Mesenchymal stem cell (in vitro differentiated cells and primary cell): ENCODE results near the gene EDN1.

ENCODE experiments used
- DNase-seq: peaks from one replicate; pipeline ENCODE4 v3.0.0-alpha.2; 2013
- H2AFZ ChIP-seq: one replicate; pipeline ENCODE4 v1.6.1; 2013; ENCODE audit warnings: low read depth, mild to moderate bottlenecking, control low read depth, inconsistent platforms, low read length, moderate library complexity
- H2AK5ac ChIP-seq: 2 replicates; pipeline ENCODE4 v1.6.1; 2013; ENCODE audit warnings: low read length, moderate library complexity, mild to moderate bottlenecking, inconsistent platforms; ENCODE audit not compliant: severe bottlenecking
- H2BK120ac ChIP-seq: one replicate; pipeline ENCODE4 v1.6.1; 2013; ENCODE audit warnings: low read depth, mild to moderate bottlenecking, inconsistent platforms, low read length, moderate library complexity
- H2BK12ac ChIP-seq, 2 experiments: one replicate each; pipeline ENCODE4 v1.6.1; 2013; ENCODE audit warnings: inconsistent platforms in 2 of 2, low read length in 2 of 2, mild to moderate bottlenecking in 2 of 2, moderate library complexity in 2 of 2, control low read depth in 1 of 2
- H2BK15ac ChIP-seq: one replicate; pipeline ENCODE4 v1.6.1; 2013; ENCODE audit warnings: mild to moderate bottlenecking, low read depth, inconsistent platforms; ENCODE audit not compliant: poor library complexity, severe bottlenecking
- H2BK5ac ChIP-seq: 2 replicates; pipeline ENCODE4 v1.6.1; 2013; ENCODE audit warnings: low read depth, mild to moderate bottlenecking, low read length, control low read depth, inconsistent platforms; ENCODE audit not compliant: poor library complexity, severe bottlenecking
- H3K14ac ChIP-seq, 2 experiments: one replicate each; pipeline ENCODE4 v1.6.1; 2013; ENCODE audit warnings: inconsistent platforms in 2 of 2, low read length in 2 of 2, control low read depth in 1 of 2, mild to moderate bottlenecking in 1 of 2, moderate library complexity in 1 of 2
- H3K18ac ChIP-seq, 2 experiments: one replicate each; pipeline ENCODE4 v1.6.1; 2013; ENCODE audit warnings: inconsistent platforms in 2 of 2, low read length in 2 of 2, control low read depth in 1 of 2, low read depth in 1 of 2, mild to moderate bottlenecking in 1 of 2
- H3K23ac ChIP-seq, 2 experiments: one replicate each; pipeline ENCODE4 v1.6.1; 2013; ENCODE audit warnings: inconsistent platforms in 2 of 2, low read length in 2 of 2, mild to moderate bottlenecking in 2 of 2, moderate library complexity in 2 of 2, control low read depth in 1 of 2
- H3K27ac ChIP-seq: 2 replicates; pipeline ENCODE4 v1.5.1; 2013; ENCODE audit warnings: mild to moderate bottlenecking, moderate library complexity, low read length, control low read depth, inconsistent platforms; ENCODE audit not compliant: poor library complexity, severe bottlenecking
- H3K27me3 ChIP-seq, 2 experiments: 2 replicates each; pipeline versions ENCODE4 v1.6.1 to v1.7.0; 2013; ENCODE audit warnings: low read length in 2 of 2, mild to moderate bottlenecking in 2 of 2, moderate library complexity in 2 of 2, control low read depth in 1 of 2, inconsistent platforms in 1 of 2; ENCODE audit not compliant: control insufficient read depth in 1 of 2, insufficient read depth in 1 of 2
- H3K36me3 ChIP-seq, 2 experiments: 2 replicates each; pipeline versions ENCODE4 v1.6.1 to v1.7.0; 2013; ENCODE audit warnings: low read length in 2 of 2, control low read depth in 1 of 2, inconsistent platforms in 1 of 2, low read depth in 1 of 2, mild to moderate bottlenecking in 1 of 2; ENCODE audit not compliant: insufficient read depth in 2 of 2, control insufficient read depth in 1 of 2
- H3K4ac ChIP-seq, 2 experiments: one replicate each; pipeline ENCODE4 v1.6.1; 2013; ENCODE audit warnings: inconsistent platforms in 2 of 2, low read length in 2 of 2, mild to moderate bottlenecking in 2 of 2, moderate library complexity in 2 of 2, control low read depth in 1 of 2, low read depth in 1 of 2
- H3K4me1 ChIP-seq: 2 replicates; pipeline ENCODE4 v1.6.1; 2013; ENCODE audit warnings: low read depth, low read length, control low read depth; ENCODE audit not compliant: control insufficient read depth, insufficient read depth
- H3K4me2 ChIP-seq: 2 replicates; pipeline ENCODE4 v1.6.1; 2013; ENCODE audit warnings: low read length, mild to moderate bottlenecking, inconsistent platforms; ENCODE audit not compliant: poor library complexity, severe bottlenecking
- H3K4me3 ChIP-seq, 2 experiments: 2 replicates each; pipeline versions ENCODE4 v1.5.1 to v1.7.0; 2013; ENCODE audit warnings: low read length in 2 of 2, mild to moderate bottlenecking in 2 of 2, control low read depth in 1 of 2, low read depth in 1 of 2; ENCODE audit not compliant: insufficient read depth in 1 of 2
- H3K79me1 ChIP-seq: replicated peaks from 2 replicates; pipeline ENCODE4 v1.6.1; 2013; ENCODE audit warnings: mild to moderate bottlenecking, control low read depth, low read length, inconsistent platforms; ENCODE audit not compliant: poor library complexity, severe bottlenecking
- H3K9ac ChIP-seq: 2 replicates; pipeline ENCODE4 v1.7.0; 2013; ENCODE audit warnings: mild to moderate bottlenecking, low read length, moderate library complexity
- H3K9me3 ChIP-seq: 2 replicates; pipeline ENCODE4 v1.7.0; 2013; ENCODE audit warnings: mild to moderate bottlenecking, low read length; ENCODE audit not compliant: control insufficient read depth
- H4K8ac ChIP-seq: one replicate; pipeline ENCODE4 v1.6.1; 2013; ENCODE audit warnings: inconsistent platforms, mild to moderate bottlenecking, low read length, moderate library complexity
- H4K91ac ChIP-seq: one replicate; pipeline ENCODE4 v1.6.1; 2013; ENCODE audit warnings: mild to moderate bottlenecking, low read length, inconsistent platforms
- WGBS: methylation state at CpG from one replicate; pipeline ENCODE4 v1.1.7; 2013; ENCODE audit warnings: mixed read lengths; 5-methylcytosine and 5-hydroxymethylcytosine counted together

Gene EDN1

DNA sequence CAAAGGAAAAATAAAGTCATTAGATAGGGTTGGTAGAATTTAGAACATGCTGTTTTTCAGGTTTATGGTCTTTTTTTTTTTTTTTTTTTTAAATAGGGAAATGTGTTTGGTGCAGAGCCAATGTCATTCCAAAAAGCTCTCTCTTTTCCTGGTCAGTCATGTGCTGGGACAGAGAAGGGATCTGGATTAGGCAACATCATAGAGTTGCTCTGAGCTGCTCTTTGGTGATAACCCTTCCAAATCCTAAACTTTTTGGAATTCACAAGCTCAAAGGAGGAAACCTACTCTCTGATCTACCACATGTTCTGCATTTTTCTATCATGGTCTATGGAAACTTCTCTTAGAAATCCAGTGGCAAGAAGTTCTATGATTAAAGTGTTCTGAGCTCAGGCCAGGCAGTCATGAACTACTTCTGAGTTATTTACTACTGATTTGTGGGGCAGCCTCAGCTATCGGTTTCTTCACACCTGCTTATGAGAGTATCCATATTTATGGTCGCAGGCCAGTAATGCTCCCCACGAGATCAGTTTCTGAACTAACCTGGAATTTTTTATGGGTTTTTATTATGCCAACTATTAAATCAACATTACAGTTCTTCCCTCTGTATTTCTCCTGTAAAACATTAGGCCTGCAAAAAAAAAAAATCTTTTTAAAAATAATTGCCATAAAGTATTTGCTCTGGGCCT lies 4.8 kb downstream of the EDN1 start:
- H2BK15ac ChIP-seq, result no peak overlapping the region
- H3K36me3 ChIP-seq, result peaks cover 0 to 5% of the 10 kb centered on the region in 2 experiments
- H3K27me3 ChIP-seq, result no peaks in the 10 kb centered on the region

GRCh38 chr6:12295558-12296254 lies 5.5 kb downstream of the EDN1 start:
- H3K9ac ChIP-seq, result peak overlapping the region; percentile 77
- no peak overlapping the region for H2BK120ac ChIP-seq
- DNase-seq, result no peak
- H3K27ac ChIP-seq, result peak overlapping the region; percentile 77
- peak overlapping the region; percentile 5 for H3K4me2 ChIP-seq
- H2BK5ac ChIP-seq, result no peak overlapping the region
- H2BK15ac ChIP-seq, result no peak overlapping the region
- H2AK5ac ChIP-seq, result peak overlapping the region; percentile 29
- peaks cover 4% of the 10 kb centered on the region for H3K4me1 ChIP-seq
- H3K23ac ChIP-seq, result no peak overlapping the region
- H3K14ac ChIP-seq, result no peak overlapping the region
- H3K4ac ChIP-seq, result no peak overlapping the region
- 79% methylated on average over 13 of the region's 14 CpGs for WGBS
- H2BK12ac ChIP-seq, result no peak overlapping the region
- no peaks in the 10 kb centered on the region for H3K9me3 ChIP-seq
- H3K18ac ChIP-seq, result no peak overlapping the region
- no peaks in the 10 kb centered on the region for H3K79me1 ChIP-seq
- no peak overlapping the region for H2AFZ ChIP-seq
- peak overlapping the region in 1 of 2 experiments; percentile 60 for H3K4me3 ChIP-seq
- peak overlapping the region; percentile 56 for H4K91ac ChIP-seq
- H3K36me3 ChIP-seq, result peaks cover 0 to 5% of the 10 kb centered on the region in 2 experiments
- H3K27me3 ChIP-seq, result no peaks in the 10 kb centered on the region
- peak overlapping the region; percentile 88 for H4K8ac ChIP-seq

More for the DNA sequence above, 4.8 kb downstream of the EDN1 start:
- Histone ChIP-seq H4K8ac (no peak overlapping the region), H3K9ac (no peak overlapping the region), H3K4me1 (peaks cover 4% of the 10 kb centered on the region), H3K9me3 (no peaks in the 10 kb centered on the region), H2BK5ac (no peak overlapping the region), H3K79me1 (no peaks in the 10 kb centered on the region), H3K23ac (no peak overlapping the region), H4K91ac (no peak overlapping the region), H2BK120ac (no peak overlapping the region), H2BK12ac (no peak overlapping the region), H3K14ac (no peak overlapping the region), H2AK5ac (no peak overlapping the region), H3K4ac (no peak overlapping the region), H3K18ac (no peak overlapping the region), H2AFZ (no peak overlapping the region), H3K4me3 (no peak overlapping the region), H3K27ac (peak overlapping the region; percentile 69), H3K4me2 (peak overlapping the region; percentile 20)
- DNase-seq, result no peak
- 89% methylated on average over 3 of the region's 3 CpGs for WGBS

GRCh38 chr6:12296255-12296573 lies 6.1 kb downstream of the EDN1 start:
- no peaks in the 10 kb centered on the region for H3K27me3 ChIP-seq
- H2BK12ac ChIP-seq, result no peak overlapping the region
- no peak overlapping the region for H3K4ac ChIP-seq
- no peak overlapping the region for H2AFZ ChIP-seq
- H2BK15ac ChIP-seq, result no peak overlapping the region
- H3K4me3 ChIP-seq, result peak overlapping the region in 1 of 2 experiments; percentile 60
- peak overlapping the region; percentile 77 for H3K9ac ChIP-seq
- no peak overlapping the region for H4K8ac ChIP-seq
- WGBS, result 26% methylated on average over 4 of the region's 5 CpGs
- H2BK120ac ChIP-seq, result no peak overlapping the region
- H4K91ac ChIP-seq, result no peak overlapping the region
- H3K36me3 ChIP-seq, result peaks cover 0 to 5% of the 10 kb centered on the region in 2 experiments
- no peak overlapping the region for H3K4me2 ChIP-seq
- H2AK5ac ChIP-seq, result no peak overlapping the region
- no peak overlapping the region for H3K18ac ChIP-seq
- no peak overlapping the region for H3K14ac ChIP-seq
- H3K4me1 ChIP-seq, result peaks cover 4% of the 10 kb centered on the region
- DNase-seq, result peak; percentile 37
- H3K23ac ChIP-seq, result no peak overlapping the region
- H2BK5ac ChIP-seq, result no peak overlapping the region
- H3K79me1 ChIP-seq, result no peaks in the 10 kb centered on the region
- peak overlapping the region; percentile 77 for H3K27ac ChIP-seq
- H3K9me3 ChIP-seq, result no peaks in the 10 kb centered on the region

DNA sequence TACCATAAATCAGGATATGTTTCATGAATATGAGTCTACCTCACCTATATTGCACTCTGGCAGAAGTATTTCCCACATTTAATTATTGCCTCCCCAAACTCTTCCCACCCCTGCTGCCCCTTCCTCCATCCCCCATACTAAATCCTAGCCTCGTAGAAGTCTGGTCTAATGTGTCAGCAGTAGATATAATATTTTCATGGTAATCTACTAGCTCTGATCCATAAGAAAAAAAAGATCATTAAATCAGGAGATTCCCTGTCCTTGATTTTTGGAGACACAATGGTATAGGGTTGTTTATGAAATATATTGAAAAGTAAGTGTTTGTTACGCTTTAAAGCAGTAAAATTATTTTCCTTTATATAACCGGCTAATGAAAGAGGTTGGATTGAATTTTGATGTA lies 6.4 kb downstream of the EDN1 start:
- no peak overlapping the region for H2AK5ac ChIP-seq
- H3K27ac ChIP-seq, result peak overlapping the region; percentile 73
- H3K23ac ChIP-seq, result no peak overlapping the region
- H2AFZ ChIP-seq, result no peak overlapping the region
- H3K27me3 ChIP-seq, result no peaks in the 10 kb centered on the region
- WGBS, result no CpG with 5 or more reads among the region's 3 CpGs
- DNase-seq, result no peak
- no peak overlapping the region for H3K4ac ChIP-seq
- no peak overlapping the region for H2BK15ac ChIP-seq
- H3K79me1 ChIP-seq, result no peaks in the 10 kb centered on the region
- H3K4me2 ChIP-seq, result no peak overlapping the region
- peaks cover 4% of the 10 kb centered on the region for H3K4me1 ChIP-seq
- no peak overlapping the region for H2BK12ac ChIP-seq
- no peaks in the 10 kb centered on the region for H3K9me3 ChIP-seq
- H3K4me3 ChIP-seq, result peak overlapping the region in 1 of 2 experiments; percentile 60
- H3K14ac ChIP-seq, result no peak overlapping the region
- no peak overlapping the region for H2BK120ac ChIP-seq
- peaks cover 0 to 5% of the 10 kb centered on the region in 2 experiments for H3K36me3 ChIP-seq
- H3K18ac ChIP-seq, result no peak overlapping the region
- H2BK5ac ChIP-seq, result no peak overlapping the region
- H4K91ac ChIP-seq, result no peak overlapping the region
- no peak overlapping the region for H4K8ac ChIP-seq
- H3K9ac ChIP-seq, result peak overlapping the region; percentile 77
